HPDE6-E6E7 (cell line): ENCODE measurements around the gene B4GALT2.

Experiments used
- DNase-seq: peaks from one replicate; pipeline ENCODE4 v3.0.0; 2011; ENCODE audit warnings: missing footprints; ENCODE audit errors: extremely low spot score

The B4GALT2 gene

GRCh38 chr1:43984855-43985254 is 5.8 kb downstream of the B4GALT2 start:
- no peak for DNase-seq

- DNase-seq = no peak
Measured at GRCh38 chr1:43985984-43986595, 7.1 kb downstream of the B4GALT2 start.

GRCh38 chr1:43986712-43987111 is 7.7 kb downstream of the B4GALT2 start:
- DNase-seq = no peak

GRCh38 chr1:43987159-43987902 is 8.3 kb downstream of the B4GALT2 start:
- no peak for DNase-seq

- DNase-seq = no peak
Measured at GRCh38 chr1:43990271-43991199, 11.5 kb downstream of the B4GALT2 start.

GRCh38 chr1:43991200-43991475 is 12.1 kb downstream of the B4GALT2 start:
- no peak for DNase-seq

- DNase-seq = peak; percentile 74
Measured at GRCh38 chr1:43991476-43992231, 12.6 kb downstream of the B4GALT2 start, which contains the start of gene CCDC24. TSS of gene CCDC24 (plus strand) at chr1:43991599. CDS start at chr1:43991879, 280 bp downstream.

GRCh38 chr1:43992232-43992995 is 13.4 kb downstream of the B4GALT2 start:
- no peak for DNase-seq

- no peak for DNase-seq
Measured at GRCh38 chr1:43993206-43993914, 14.3 kb downstream of the B4GALT2 start.

GRCh38 chr1:43994071-43994470 is 15.1 kb downstream of the B4GALT2 start:
- no peak for DNase-seq

- DNase-seq = no peak
Measured at GRCh38 chr1:43994794-43995790, 16.1 kb downstream of the B4GALT2 start.

GRCh38 chr1:43995984-43996732 is 17.1 kb downstream of the B4GALT2 start:
- no peak for DNase-seq

- no peak for DNase-seq
Measured at GRCh38 chr1:43996733-43997115, 17.7 kb downstream of the B4GALT2 start.

- DNase-seq = no peak
Measured at GRCh38 chr1:43997295-43997999, 18.4 kb downstream of the B4GALT2 start.

- no peak for DNase-seq
Measured at GRCh38 chr1:43998000-43998378, 19.0 kb downstream of the B4GALT2 start.

GRCh38 chr1:43999455-43999854 is 20.4 kb downstream of the B4GALT2 start:
- DNase-seq = no peak

- DNase-seq = no peak
Measured at GRCh38 chr1:44000122-44000665, 21.2 kb downstream of the B4GALT2 start.

GRCh38 chr1:44002165-44002564 is 23.2 kb downstream of the B4GALT2 start:
- DNase-seq = no peak
